Measurements from ENCODE around the gene PCSK7. TPM values are rescaled to one million over a fixed set of nuclear protein-coding genes. Genes with fewer than 3 reads are reported as not detected.

PCSK7 gene
- polyA plus RNA-seq, 10 donors: 17.8 to 33.1 (median 22.9) TPM

DNA sequence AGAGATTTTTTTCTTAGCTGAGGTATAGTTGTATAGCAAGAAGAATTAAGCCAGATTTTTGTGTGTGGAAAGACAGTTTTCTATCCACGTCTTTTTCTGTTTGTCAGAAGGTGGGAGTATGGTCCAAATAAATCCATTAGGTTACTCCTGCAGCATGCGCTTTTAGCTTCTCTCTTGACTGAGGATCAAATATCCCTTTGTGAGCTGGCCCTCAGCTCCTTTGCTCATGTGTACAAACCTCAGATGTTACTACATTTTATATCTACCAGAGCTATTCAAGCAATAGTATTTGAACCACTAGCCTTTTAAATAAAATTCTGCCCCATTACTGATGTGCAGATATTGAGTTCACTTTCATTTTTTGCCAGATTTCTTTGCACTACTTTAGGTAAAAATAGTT lies 62.1 kb downstream of the PCSK7 start:
- no peak for DNase-seq

DNA sequence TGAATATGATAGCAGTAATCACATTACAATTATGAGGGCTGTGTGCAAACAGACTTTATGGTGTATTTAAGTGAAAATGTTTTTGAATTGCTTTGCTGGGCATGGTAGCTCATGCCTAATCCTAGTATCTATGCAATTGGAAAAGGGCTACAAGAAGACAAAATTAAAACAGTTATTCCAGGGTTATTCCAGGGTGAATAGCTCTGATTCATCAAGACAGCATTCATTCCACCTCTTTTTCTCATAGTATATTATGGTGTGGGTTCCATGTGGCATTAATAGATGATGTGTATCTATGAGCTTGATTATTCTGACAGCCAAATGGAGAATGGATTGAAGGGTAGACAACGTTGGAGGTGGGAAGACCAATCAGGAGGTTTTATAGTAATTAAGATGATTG lies 65.4 kb downstream of the PCSK7 start:
- no peak for DNase-seq

DNA sequence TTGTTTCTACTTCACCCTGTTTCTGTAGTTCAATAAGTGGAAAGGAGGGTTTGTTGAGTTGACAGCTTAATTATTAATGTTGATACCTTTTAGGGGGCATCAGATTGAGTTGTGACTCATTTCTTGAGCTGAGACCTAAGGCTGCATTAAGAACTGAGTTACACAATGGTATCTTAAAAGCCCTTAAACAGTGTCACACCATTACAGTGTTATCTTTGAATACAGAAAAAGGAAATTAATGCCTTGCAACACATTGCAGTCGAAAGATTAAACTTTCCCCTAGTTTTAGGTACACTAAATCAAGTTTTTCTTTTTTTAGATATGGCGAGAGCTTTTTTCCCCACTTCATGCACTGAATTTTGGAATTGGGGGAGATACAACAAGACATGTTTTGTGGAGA lies 71.0 kb downstream of the PCSK7 start:
- DNase-seq: no peak

DNA sequence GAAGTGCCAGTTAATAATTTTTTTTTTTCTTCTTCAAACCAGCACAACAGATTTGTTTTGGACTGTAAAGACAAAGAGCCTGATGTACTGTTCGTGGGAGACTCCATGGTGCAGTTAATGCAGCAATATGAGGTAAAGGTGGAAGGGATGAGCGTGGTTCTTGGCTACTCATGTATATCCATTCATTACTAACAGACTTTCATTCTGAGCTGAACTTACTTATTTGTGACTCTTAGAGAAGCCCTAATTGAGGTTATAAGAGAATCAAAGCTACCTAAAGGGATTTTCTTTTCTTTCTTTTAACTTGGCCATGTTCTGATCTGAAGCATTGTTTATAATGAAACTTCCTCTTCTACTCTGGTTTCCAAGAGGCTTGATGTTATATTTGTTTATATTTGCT lies 72.0 kb downstream of the PCSK7 start:
- no peak for DNase-seq

DNA sequence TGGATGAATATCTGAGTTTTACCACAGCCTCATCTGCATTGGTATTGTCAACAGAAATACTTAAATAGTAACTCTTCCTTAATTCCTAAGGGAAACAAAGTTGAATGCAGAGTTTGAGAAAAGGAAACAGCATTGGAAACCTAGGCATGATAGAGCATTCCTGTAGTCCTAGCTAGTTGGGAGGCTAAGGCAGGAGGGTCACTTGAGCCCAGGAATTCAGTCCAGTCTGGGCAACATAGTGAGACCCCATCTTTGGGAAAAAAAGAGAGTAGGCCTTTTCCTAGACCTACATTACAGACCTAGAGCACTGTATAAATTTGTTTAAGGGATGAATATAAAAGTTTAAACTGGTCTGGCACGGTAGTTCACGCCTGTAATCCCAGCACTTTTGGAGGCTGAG lies 74.4 kb downstream of the PCSK7 start:
- DNase-seq: no peak

DNA sequence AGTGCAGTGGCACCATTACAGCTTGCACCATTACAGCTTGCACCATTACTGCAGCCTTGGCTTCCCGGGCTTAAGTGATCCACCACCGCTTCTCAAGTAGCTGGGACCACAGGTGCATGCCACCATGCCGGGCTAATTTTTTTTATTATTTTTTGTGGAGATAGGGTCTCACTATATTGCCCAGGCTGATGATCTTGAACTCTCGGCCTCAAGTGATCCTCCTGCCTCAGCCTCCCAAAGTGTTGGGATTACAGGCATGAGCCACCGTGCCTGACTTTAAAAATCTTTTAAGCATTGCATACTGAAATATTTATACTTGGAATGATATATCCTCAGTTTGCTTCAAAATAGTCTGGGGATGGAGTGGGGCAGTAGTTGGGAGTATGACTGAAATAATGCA lies 77.4 kb downstream of the PCSK7 start:
- DNase-seq: no peak

Other genes starting within 250 kb of the PCSK7 start
- gene SIK3, start 133.6 kb downstream of the PCSK7 start, polyA plus RNA-seq (ENCODE audit: insufficient read length in 10 of 10): 10 to 100 TPM; 28.3 to 42.5 (median 33.2) TPM
- gene PAFAH1B2, start 87.8 kb downstream of the PCSK7 start, polyA plus RNA-seq (ENCODE audit: insufficient read length in 10 of 10): 10 to 100 TPM; 40.7 to 57.2 (median 48.9) TPM
- 10 to 100 TPM; 23.0 to 42.5 (median 31.4) TPM for gene SIDT2, start 53.3 kb downstream of the PCSK7 start, polyA plus RNA-seq (ENCODE audit: insufficient read length in 10 of 10)
- gene TAGLN, start 32.7 kb downstream of the PCSK7 start, polyA plus RNA-seq (ENCODE audit: insufficient read length in 10 of 10): 100 to 1,000 TPM in 4 of 10 donors, 10 to 100 TPM in 6; 73.2 to 121 (median 92.2) TPM
- 10 to 100 TPM; 13.5 to 22.5 (median 18.4) TPM for gene RNF214, start 598 bp upstream of the PCSK7 start, polyA plus RNA-seq (ENCODE audit: insufficient read length in 10 of 10)
- 10 to 100 TPM in 8 of 10 donors, 1 to 10 TPM in 2; 8.7 to 17.1 (median 13.2) TPM for gene BACE1-AS, start 59.3 kb upstream of the PCSK7 start, polyA plus RNA-seq (ENCODE audit: insufficient read length in 10 of 10)
- 10 to 100 TPM; 31.7 to 41.2 (median 37.8) TPM for gene BACE1, start 84.2 kb upstream of the PCSK7 start, polyA plus RNA-seq (ENCODE audit: insufficient read length in 10 of 10)
- gene CEP164, start 95.8 kb upstream of the PCSK7 start, polyA plus RNA-seq (ENCODE audit: insufficient read length in 10 of 10): 10 to 100 TPM in 8 of 10 donors, 1 to 10 TPM in 2; 9.5 to 18.6 (median 13.3) TPM